Panc1 (cell line): Measurements from ENCODE around the gene FGF22. TPM values are rescaled to one million over a fixed set of nuclear protein-coding genes. Genes with fewer than 3 reads are reported as not detected.

Source experiments
- ATAC-seq: fragments of 200-7000 bp; cut with Tn5 transposase; 2 replicates; pipeline ENCODE4 v1.9.1; 2020; ENCODE audit warnings: mild to moderate bottlenecking, moderate library complexity
- BruUV-seq: library from RNA; stranded (reverse); fragments of 400-500 nt; replicated peaks from 2 replicates; lab custom pipeline; 2021; lab: Mats Ljungman, UMichigan
- CTCF ChIA-PET: fragments of 300-600 bp; sonication (Branson Sonifier 250); formaldehyde crosslinking; loops from one replicate; lab custom pipeline; 2022; ENCODE audit warnings: antibody characterized with exemption; lab: Charles Lee
- POLR2A ChIA-PET: fragments of 300-600 bp; sonication (Branson Sonifier 250); formaldehyde crosslinking; loops from one replicate; lab custom pipeline; 2022; ENCODE audit warnings: antibody characterized with exemption; lab: Charles Lee
- DNase-seq: peaks from one replicate; pipeline ENCODE4 v3.0.0-alpha.2; 2010; ENCODE audit warnings: low read depth, low spot score
- H3K27ac ChIP-seq: 2 replicates; pipeline ENCODE4 v1.5.1; 2011; ENCODE audit warnings: mild to moderate bottlenecking, low read length, inconsistent platforms
- H3K27me3 ChIP-seq: fragments of 200-500 bp; sonication (Bioruptor generic); 2 replicates; pipeline ENCODE4 v1.6.0; 2014; ENCODE audit warnings: low read length, inconsistent platforms; ENCODE audit not compliant: control insufficient read depth, insufficient read depth
- H3K36me3 ChIP-seq: fragments of 200-500 bp; sonication (Bioruptor generic); 2 replicates; pipeline ENCODE4 v1.5.1; 2014; ENCODE audit warnings: inconsistent platforms, mild to moderate bottlenecking, low read length, moderate library complexity; ENCODE audit not compliant: control insufficient read depth, insufficient read depth
- H3K4me1 ChIP-seq: 2 replicates; pipeline ENCODE4 v1.5.1; 2011; ENCODE audit warnings: inconsistent platforms, mild to moderate bottlenecking, low read length, moderate library complexity; ENCODE audit not compliant: control insufficient read depth, insufficient read depth
- H3K4me3 ChIP-seq, 2 experiments: 2 replicates each; pipeline ENCODE4 v1.5.1; 2011 to 2012; ENCODE audit warnings: low read depth in 2 of 2, low read length in 2 of 2, mild to moderate bottlenecking in 2 of 2, inconsistent platforms in 1 of 2, moderate library complexity in 1 of 2
- H3K9me3 ChIP-seq: fragments of 200-500 bp; sonication (Bioruptor generic); 2 replicates; pipeline ENCODE4 v1.5.1; 2014; ENCODE audit warnings: low read depth, mild to moderate bottlenecking, inconsistent platforms, low read length, moderate library complexity; ENCODE audit not compliant: control insufficient read depth, insufficient read depth
- CTCF ChIP-seq: fragments of 450-650 bp; IDR thresholded peaks from 2 replicates; pipeline ENCODE4 v1.5.1; 2017; ENCODE audit warnings: mild to moderate bottlenecking
- POLR2AphosphoS5 ChIP-seq: IDR thresholded peaks from 2 replicates; pipeline ENCODE4 v1.6.1; 2012; ENCODE audit warnings: mild to moderate bottlenecking, low read depth, low read length, moderate library complexity
- REST ChIP-seq, 2 experiments: IDR thresholded peaks; 2 replicates each; pipeline ENCODE4 v1.6.1; 2011 to 2012; ENCODE audit warnings: low read depth in 2 of 2, control low read depth in 1 of 2, low read length in 1 of 2, mild to moderate bottlenecking in 1 of 2, moderate library complexity in 1 of 2; ENCODE audit not compliant: insufficient read depth in 1 of 2
- SIN3A ChIP-seq: IDR thresholded peaks from 2 replicates; pipeline ENCODE4 v1.6.1; 2012; ENCODE audit warnings: low read depth, mild to moderate bottlenecking, low read length, moderate library complexity, borderline replicate concordance; ENCODE audit not compliant: insufficient read depth
- TCF7L2 ChIP-seq: IDR thresholded peaks from 2 replicates; pipeline ENCODE4 v1.6.1; 2011; ENCODE audit warnings: mild to moderate bottlenecking, low read depth, low read length, inconsistent platforms
- in situ Hi-C: cut with HindIII; loops from 2 replicates; pipeline ENCODE4 v1.10.0; 2016; ENCODE audit warnings: low sequenced_read_pairs, low pct_unique_long_range_greater_than_20kb
- intact Hi-C: fragments of 100-400 bp; cut with micrococcal nuclease; formaldehyde crosslinking; loops from one replicate; pipeline ENCODE4 v1.10.0; 2022; ENCODE audit not compliant: unreplicated experiment
- total RNA-seq: library from RNA; stranded (reverse); gene quantifications from one replicate; pipeline ENCODE4 v1.2.1, GENCODE V29; 2021; ENCODE audit not compliant: unreplicated experiment

The FGF22 gene
- total RNA-seq, 1 experiment from 2014 or later, result 0.72 TPM

GRCh38 chr19:657611-658010 lies 17.9 kb downstream of the FGF22 start:
- CTCF ChIA-PET, result no interaction called here
- no peaks in the 10 kb centered on the region; the same call in 1 of the 2 replicates for H3K36me3 ChIP-seq
- H3K9me3 ChIP-seq, result no peaks in the 10 kb centered on the region
- no TSS peak for BruUV-seq
- DNase-seq (no peak), ATAC-seq (no peak)
- intact Hi-C loops (no loop called here), in situ Hi-C loops (no loop called here)
- TF ChIP-seq POLR2AphosphoS5 (no peak), SIN3A (no peak), REST (IDR thresholded peaks at IDR 0.05; ENCODE audit: insufficient read depth in 1 of 2, low read depth in 2 of 2, low read length in 1 of 2) (no peak), TCF7L2 (no peak), CTCF (no peak)
- H3K4me1 ChIP-seq, result no peaks in the 10 kb centered on the region; the same call in 1 of the 2 replicates
- H3K27ac ChIP-seq, result no peak overlapping the region
- POLR2A ChIA-PET, result no interaction called here
- H3K27me3 ChIP-seq, result no peaks in the 10 kb centered on the region
- H3K4me3 ChIP-seq, result no peak overlapping the region

- no peaks in the 10 kb centered on the region; the same call in 1 of the 2 replicates for H3K36me3 ChIP-seq
Observed at GRCh38 chr19:658059-658839, 18.6 kb downstream of the FGF22 start.

More at GRCh38 chr19:658059-658839, 18.6 kb downstream of the FGF22 start:
- in situ Hi-C loops, result no loop called here
- DNase-seq (no peak), ATAC-seq (no peak)
- Histone ChIP-seq H3K4me3 (no peak overlapping the region), H3K4me1 (no peaks in the 10 kb centered on the region; the same call in 1 of the 2 replicates), H3K9me3 (no peaks in the 10 kb centered on the region), H3K27ac (no peak overlapping the region), H3K27me3 (no peaks in the 10 kb centered on the region)
- BruUV-seq, result no TSS peak
- TF ChIP-seq SIN3A, result no peak
- no peak for TF ChIP-seq CTCF
- no peak for TF ChIP-seq POLR2AphosphoS5
- no peak for TF ChIP-seq REST (IDR thresholded peaks at IDR 0.05; ENCODE audit: insufficient read depth in 1 of 2, low read depth in 2 of 2, low read length in 1 of 2)
- no peak for TF ChIP-seq TCF7L2
- ChIA-PET POLR2A (no interaction called here), CTCF (no interaction called here)
- intact Hi-C loops, result no loop called here
